GM12878 (cell line): ENCODE results near the gene CAVIN1. TPM values are rescaled to one million over a fixed set of nuclear protein-coding genes. Genes with fewer than 3 reads are reported as not detected.

ENCODE experiments used
- BMI1 ChIP-seq: fragments of 450-650 bp; IDR thresholded peaks from 2 replicates; pipeline ENCODE4 v1.6.1; 2016; ENCODE audit warnings: mild to moderate bottlenecking, moderate library complexity, borderline replicate concordance
- CBX3 ChIP-seq: fragments of 200-600 bp; sonication (generic); IDR thresholded peaks from 2 replicates; pipeline ENCODE4 v1.6.1; 2016; ENCODE audit warnings: low read depth, borderline replicate concordance
- CREM ChIP-seq: IDR thresholded peaks from 2 replicates; pipeline ENCODE4 v1.6.1; 2014; ENCODE audit warnings: antibody characterized with exemption, low read depth
- HDAC6 ChIP-seq: fragments of 200-600 bp; sonication (generic); IDR thresholded peaks from one replicate; pipeline ENCODE4 v1.8.0; 2017; ENCODE audit warnings: antibody characterized with exemption; ENCODE audit not compliant: unreplicated experiment
- IKZF2 ChIP-seq, 2 experiments: fragments of 450-650 bp; IDR thresholded peaks; 2 replicates each; pipeline ENCODE4 v1.6.1; 2017; ENCODE audit warnings: mild to moderate bottlenecking in 2 of 2, moderate library complexity in 2 of 2
- MTA3 ChIP-seq: IDR thresholded peaks from 2 replicates; pipeline ENCODE4 v1.6.1; 2012; ENCODE audit warnings: low read length, inconsistent platforms, borderline replicate concordance
- POLR2AphosphoS5 ChIP-seq: IDR thresholded peaks from 2 replicates; pipeline ENCODE4 v1.6.1; 2011; ENCODE audit warnings: mild to moderate bottlenecking, low read length, inconsistent platforms
- RBBP5 ChIP-seq: fragments of 200-600 bp; sonication (generic); conservative IDR thresholded peaks from 2 replicates; pipeline ENCODE4 v1.6.1; 2016
- RUNX3 ChIP-seq: IDR thresholded peaks from 2 replicates; pipeline ENCODE4 v1.6.1; 2012; ENCODE audit warnings: low read length, inconsistent platforms
- SMAD1 ChIP-seq: fragments of 450-650 bp; IDR thresholded peaks from 2 replicates; pipeline ENCODE4 v1.6.1; 2018; ENCODE audit warnings: mild to moderate bottlenecking, low read depth; ENCODE audit not compliant: partially characterized antibody
- SRF ChIP-seq, 2 experiments: IDR thresholded peaks; 2 replicates each; pipeline ENCODE4 v1.6.1; 2011; ENCODE audit warnings: low read depth in 2 of 2, low read length in 2 of 2, mild to moderate bottlenecking in 1 of 2, moderate library complexity in 1 of 2
- TAF1 ChIP-seq: IDR thresholded peaks from 2 replicates; pipeline ENCODE4 v1.6.1; 2011; ENCODE audit warnings: mild to moderate bottlenecking, low read depth, low read length, borderline replicate concordance
- TCF3 ChIP-seq: IDR thresholded peaks from 2 replicates; pipeline ENCODE4 v1.6.1; 2012; ENCODE audit warnings: low read depth, mild to moderate bottlenecking, low read length, borderline replicate concordance; ENCODE audit not compliant: insufficient read depth
- polyA plus RNA-seq, 11 experiments: library from polyadenylated mRNA; depleted of rRNA in 4 of 11; unstranded in 6 of 11; stranded (reverse) in 5 of 11; fragments of >200 nt; fragmentation: Nextera tagmentation in 4 of 11; fragmentation: Illumina TruSeq in 1 of 11; extraction: Ambion mirVana in 4 of 11; extraction: Trizol in 1 of 11; gene quantifications; 1 replicate in 1 of 11; 2 replicates in 10 of 11; pipeline versions ENCODE4 v1.2.1 to v1.2.3, GENCODE V29; 2011 to 2016; ENCODE audit warnings: inconsistent platforms in 2 of 11, missing spikeins in 2 of 11, low read depth in 1 of 11
- total RNA-seq, 4 experiments: library from RNA; depleted of rRNA in 3 of 4; stranded (reverse); fragments of >200 nt in 3 of 4; fragmentation: Illumina TruSeq in 1 of 4; extraction: Trizol in 1 of 4; gene quantifications; 2 replicates each; pipeline versions ENCODE4 v1.2.1 to v1.2.3, GENCODE V29; 2013 to 2021
- TF ChIP-seq, protein P1 (sequence below): IDR thresholded peaks from 2 replicates; pipeline ENCODE4 v1.6.1; 2012; ENCODE audit warnings: low read length, inconsistent platforms
- TF ChIP-seq, protein P2 (sequence below): fragments of 450-650 bp; IDR thresholded peaks from 2 replicates; pipeline ENCODE4 v1.6.1; 2016; ENCODE audit warnings: mild to moderate bottlenecking

CAVIN1 gene
- total and polyA plus RNA-seq, 10 of the 15 experiments (the other 5 are each of a cell fraction or from before 2014, with no cell fraction given), result 0.03 to 1.1 (median 0.37) TPM

DNA sequence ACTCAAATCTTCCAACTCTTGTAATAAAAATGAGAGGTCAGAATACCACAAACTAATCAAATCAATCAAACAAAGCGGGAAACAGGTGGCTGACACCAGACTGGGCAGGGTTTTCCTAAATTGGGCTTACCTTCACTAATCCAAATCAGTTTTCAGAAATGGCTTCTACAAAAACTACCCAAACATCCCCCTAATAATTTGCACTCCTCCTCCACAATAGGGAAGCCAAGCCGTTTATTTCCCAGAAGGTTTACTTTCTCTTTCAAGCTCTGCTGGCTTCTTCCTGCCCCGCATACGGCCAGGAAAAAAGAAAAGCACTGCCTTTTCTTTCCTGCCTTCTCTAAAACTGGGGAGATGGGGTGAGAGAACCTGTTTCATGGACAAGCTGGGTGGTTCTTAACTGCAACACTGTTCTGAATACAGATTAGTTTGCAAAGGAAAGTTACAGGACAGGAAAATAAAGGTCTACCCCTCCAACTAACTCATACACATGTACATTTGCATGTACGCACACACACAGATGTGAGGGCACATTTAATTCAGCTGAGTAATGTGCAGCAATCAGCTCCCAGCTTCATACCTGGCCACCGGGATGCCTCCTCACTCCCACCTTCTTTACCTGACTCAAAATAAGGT is 44.0 kb downstream of the CAVIN1 start (continued):
- TF ChIP-seq BMI1 (peak; percentile 28; the same call in 1 of the 2 replicates), POLR2AphosphoS5 (0 out of 2 replicates have a peak, but pooled peaks have one; percentile 38), IKZF2 (IDR thresholded peaks at IDR 0.05) (peak; percentile 72 to 76), TAF1 (no peak), TCF3 (peak; percentile 82), RUNX3 (peak; percentile 92), CREM (0 out of 2 replicates have a peak, but pooled peaks have one; percentile 40), HDAC6 (peak; percentile 34), SMAD1 (no peak), CBX3 (no peak), MTA3 (no peak), RBBP5 (0 out of 2 replicates have a peak, but pooled peaks have one; percentile 22), SRF (IDR thresholded peaks at IDR 0.05; ENCODE audit: low read depth in 2 of 2, low read length in 2 of 2) (peak in 1 of 2 experiments; percentile 71; a peak in 1 of 4 replicates)
- TF ChIP-seq, protein P1, sequence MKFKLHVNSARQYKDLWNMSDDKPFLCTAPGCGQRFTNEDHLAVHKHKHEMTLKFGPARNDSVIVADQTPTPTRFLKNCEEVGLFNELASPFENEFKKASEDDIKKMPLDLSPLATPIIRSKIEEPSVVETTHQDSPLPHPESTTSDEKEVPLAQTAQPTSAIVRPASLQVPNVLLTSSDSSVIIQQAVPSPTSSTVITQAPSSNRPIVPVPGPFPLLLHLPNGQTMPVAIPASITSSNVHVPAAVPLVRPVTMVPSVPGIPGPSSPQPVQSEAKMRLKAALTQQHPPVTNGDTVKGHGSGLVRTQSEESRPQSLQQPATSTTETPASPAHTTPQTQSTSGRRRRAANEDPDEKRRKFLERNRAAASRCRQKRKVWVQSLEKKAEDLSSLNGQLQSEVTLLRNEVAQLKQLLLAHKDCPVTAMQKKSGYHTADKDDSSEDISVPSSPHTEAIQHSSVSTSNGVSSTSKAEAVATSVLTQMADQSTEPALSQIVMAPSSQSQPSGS, result peak; percentile 73
- TF ChIP-seq, protein P2, sequence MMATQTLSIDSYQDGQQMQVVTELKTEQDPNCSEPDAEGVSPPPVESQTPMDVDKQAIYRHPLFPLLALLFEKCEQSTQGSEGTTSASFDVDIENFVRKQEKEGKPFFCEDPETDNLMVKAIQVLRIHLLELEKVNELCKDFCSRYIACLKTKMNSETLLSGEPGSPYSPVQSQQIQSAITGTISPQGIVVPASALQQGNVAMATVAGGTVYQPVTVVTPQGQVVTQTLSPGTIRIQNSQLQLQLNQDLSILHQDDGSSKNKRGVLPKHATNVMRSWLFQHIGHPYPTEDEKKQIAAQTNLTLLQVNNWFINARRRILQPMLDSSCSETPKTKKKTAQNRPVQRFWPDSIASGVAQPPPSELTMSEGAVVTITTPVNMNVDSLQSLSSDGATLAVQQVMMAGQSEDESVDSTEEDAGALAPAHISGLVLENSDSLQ, result peak; percentile 55
